Nucleus accumbens (tissue), 56 donors: Measurements from ENCODE around the gene TRAF2.

Experiments used
- DNase-seq, 56 donors: peaks; one replicate each; lab custom pipeline; 2025; lab: John Stamatoyannopoulos, UW

The TRAF2 gene

GRCh38 chr9:136972743-136973142, 86.4 kb downstream of the TRAF2 start:
- no peak for DNase-seq

GRCh38 chr9:136973618-136974617, 87.6 kb downstream of the TRAF2 start:
- DNase-seq, result no peak

- no peak for DNase-seq
Measured at GRCh38 chr9:136974817-136975535, 88.7 kb downstream of the TRAF2 start.

- peak in 53 of 56 donors; percentile 19 to 90 (median 75) for DNase-seq
Measured at GRCh38 chr9:136975644-136976043, 89.3 kb downstream of the TRAF2 start.
